AG04449 (cell line): ENCODE results near the gene NTF4.
"Not testable (repeated sequence)": the region's sequence is repeated elsewhere in the genome, so short reads cannot be mapped to it uniquely, and the experiment has no call there.

ENCODE experiments used
- CTCF ChIA-PET: fragments of 350-600 bp; formaldehyde crosslinking; extraction: SDS; loops from one replicate; lab custom pipeline; 2021; ENCODE audit warnings: antibody characterized with exemption; lab: Yijun Ruan, JAX
- POLR2A ChIA-PET: fragments of 400-600, 350-600 bp; formaldehyde crosslinking; extraction: SDS; loops from one replicate; lab custom pipeline; 2020; ENCODE audit warnings: antibody characterized with exemption, inconsistent platforms; lab: Yijun Ruan, JAX
- DNase-seq: peaks from one replicate; pipeline ENCODE4 v3.0.0-alpha.2; 2010; ENCODE audit warnings: low read depth, low spot score
- H3K4me3 ChIP-seq: 2 replicates; pipeline ENCODE4 v1.5.1; 2011; ENCODE audit warnings: low read depth, mild to moderate bottlenecking, control low read depth, low read length
- TF ChIP-seq, protein P1 (sequence below): IDR thresholded peaks from one replicate; pipeline ENCODE4 v1.5.1; 2011; ENCODE audit warnings: mild to moderate bottlenecking, moderate library complexity, low read length, control low read depth, inconsistent platforms; ENCODE audit not compliant: insufficient read depth; ENCODE audit errors: missing control alignments

NTF4 gene

DNA sequence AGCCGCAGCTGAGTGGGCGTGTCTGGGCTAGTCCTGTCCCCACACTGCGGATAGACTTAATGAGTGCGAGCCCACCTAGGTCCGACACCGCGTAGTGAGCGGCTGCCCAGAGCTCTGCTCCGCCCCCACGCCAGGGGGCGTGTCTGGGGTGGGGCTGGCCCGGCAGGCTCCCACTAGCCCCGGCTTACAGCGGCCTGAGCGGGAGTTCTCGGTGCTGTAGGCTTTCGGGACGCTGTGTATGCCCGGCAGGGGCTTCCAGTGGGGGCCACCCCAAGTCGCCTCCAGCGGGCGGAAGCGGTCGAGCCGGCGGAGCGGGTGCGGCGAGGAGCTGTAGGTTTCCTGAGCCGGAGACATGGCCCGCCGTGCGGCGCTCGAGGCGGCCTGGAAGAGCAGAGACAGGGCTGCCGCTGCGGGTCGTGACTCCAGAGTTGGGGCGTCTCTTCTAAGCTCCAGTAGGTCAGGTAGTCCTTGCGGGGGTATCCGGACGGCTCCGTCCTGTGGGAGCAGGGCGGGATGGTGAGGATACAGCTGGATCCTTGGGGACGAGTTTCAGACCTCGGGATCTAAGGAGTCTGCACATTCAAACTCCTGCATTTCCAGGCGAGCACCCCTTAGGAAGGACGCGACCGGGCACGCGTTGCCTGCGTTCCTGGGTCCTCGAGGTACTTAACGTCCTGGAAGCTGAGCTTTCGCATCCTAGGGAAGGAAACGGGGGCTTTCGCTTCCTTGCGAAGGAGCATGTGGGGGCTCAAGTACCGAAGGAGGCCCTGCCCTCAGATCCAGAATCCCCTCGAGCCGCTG is 8.3 kb downstream of the NTF4 start:
- CTCF ChIA-PET = interaction anchor here (0.7 to 4.4 kb wide), 10 partner anchors 9 to 170 kb away, joined by 3 to 26 read pairs (median 4); partner anchors contain the start of genes GYS1, KCNA7 and RUVBL2
- TF ChIP-seq, protein P1, sequence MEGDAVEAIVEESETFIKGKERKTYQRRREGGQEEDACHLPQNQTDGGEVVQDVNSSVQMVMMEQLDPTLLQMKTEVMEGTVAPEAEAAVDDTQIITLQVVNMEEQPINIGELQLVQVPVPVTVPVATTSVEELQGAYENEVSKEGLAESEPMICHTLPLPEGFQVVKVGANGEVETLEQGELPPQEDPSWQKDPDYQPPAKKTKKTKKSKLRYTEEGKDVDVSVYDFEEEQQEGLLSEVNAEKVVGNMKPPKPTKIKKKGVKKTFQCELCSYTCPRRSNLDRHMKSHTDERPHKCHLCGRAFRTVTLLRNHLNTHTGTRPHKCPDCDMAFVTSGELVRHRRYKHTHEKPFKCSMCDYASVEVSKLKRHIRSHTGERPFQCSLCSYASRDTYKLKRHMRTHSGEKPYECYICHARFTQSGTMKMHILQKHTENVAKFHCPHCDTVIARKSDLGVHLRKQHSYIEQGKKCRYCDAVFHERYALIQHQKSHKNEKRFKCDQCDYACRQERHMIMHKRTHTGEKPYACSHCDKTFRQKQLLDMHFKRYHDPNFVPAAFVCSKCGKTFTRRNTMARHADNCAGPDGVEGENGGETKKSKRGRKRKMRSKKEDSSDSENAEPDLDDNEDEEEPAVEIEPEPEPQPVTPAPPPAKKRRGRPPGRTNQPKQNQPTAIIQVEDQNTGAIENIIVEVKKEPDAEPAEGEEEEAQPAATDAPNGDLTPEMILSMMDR = peak; percentile 46
- POLR2A ChIA-PET = interaction anchor here (0.6 to 1.6 kb wide), 5 partner anchors 9 to 64 kb away, joined by 4 to 5 read pairs (median 4); partner anchors contain the start of genes GYS1 and RUVBL2
- no peak for DNase-seq
- H3K4me3 ChIP-seq = peak overlapping the region; percentile 66

GRCh38 chr19:49050376-49051033 is 14.1 kb downstream of the NTF4 start:
- H3K4me3 ChIP-seq, DNase-seq, CTCF ChIA-PET, POLR2A ChIA-PET: not testable (repeated sequence)

DNA sequence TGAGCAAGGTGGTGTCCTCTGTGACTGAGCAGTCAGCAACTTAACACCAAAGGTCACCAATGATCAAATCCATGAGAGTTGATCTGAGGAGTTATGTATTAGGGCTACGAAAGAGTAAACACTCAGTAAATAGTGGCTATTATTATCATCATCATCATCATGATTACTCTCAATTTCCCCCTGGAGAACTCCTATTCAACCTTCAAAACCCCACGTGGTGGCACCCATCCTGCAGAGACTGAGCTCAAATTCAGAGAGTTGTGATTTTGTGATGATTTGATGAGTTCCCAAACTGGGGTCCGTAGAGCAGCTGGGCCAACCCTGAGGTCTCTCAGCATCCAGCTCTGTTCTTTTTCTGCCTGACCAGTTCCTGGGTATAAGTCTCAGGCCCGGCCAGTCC is 14.8 kb downstream of the NTF4 start:
- POLR2A ChIA-PET, CTCF ChIA-PET, DNase-seq, H3K4me3 ChIP-seq: not testable (repeated sequence)

DNA sequence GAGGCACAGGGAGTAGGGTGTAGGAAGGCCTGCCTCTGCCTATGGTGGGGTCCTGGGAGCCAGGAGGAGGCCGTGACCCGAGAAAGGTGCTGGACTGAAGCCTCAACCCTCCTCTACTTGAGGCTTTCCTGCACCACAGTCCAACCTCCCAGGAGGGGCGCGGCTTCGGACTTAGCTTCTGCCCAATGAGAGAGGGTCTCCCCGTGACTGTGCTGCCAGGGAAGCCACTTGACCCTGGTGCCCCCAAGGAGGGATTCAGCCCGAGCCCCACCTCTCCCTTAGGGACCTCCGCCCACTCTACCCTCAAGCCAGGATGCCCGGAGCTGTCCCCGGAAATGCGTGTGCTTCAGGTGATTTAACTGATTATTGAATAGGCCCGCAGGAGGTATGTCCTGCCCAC is 15.6 kb downstream of the NTF4 start, which contains the start of gene CGB8:
Gene CGB8, minus strand, starts transcription at position 101 of the 400 bp plus-strand sequence. CDS start 372 bp downstream, outside the sequence.
- DNase-seq, H3K4me3 ChIP-seq, CTCF ChIA-PET, POLR2A ChIA-PET: not testable (repeated sequence)

DNA sequence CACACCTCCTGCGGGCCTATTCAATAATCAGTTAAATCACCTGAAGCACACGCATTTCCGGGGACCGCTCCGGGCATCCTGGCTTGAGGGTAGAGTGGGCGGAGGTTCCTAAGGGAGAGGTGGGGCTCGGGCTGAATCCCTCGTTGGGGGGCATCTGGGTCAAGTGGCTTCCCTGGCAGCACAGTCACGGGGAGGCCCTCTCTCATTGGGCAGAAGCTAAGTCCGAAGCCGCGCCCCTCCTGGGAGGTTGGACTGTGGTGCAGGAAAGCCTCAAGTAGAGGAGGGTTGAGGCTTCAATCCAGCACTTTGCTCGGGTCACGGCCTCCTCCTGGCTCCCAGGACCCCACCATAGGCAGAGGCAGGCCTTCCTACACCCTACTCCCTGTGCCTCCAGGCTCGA is 21.1 kb downstream of the NTF4 start, which contains the start of gene CGB5:
Gene CGB5, plus strand, starts transcription at position 301 of the 400 bp plus-strand sequence. CDS start 362 bp downstream, outside the sequence.
- CTCF ChIA-PET, H3K4me3 ChIP-seq, POLR2A ChIA-PET, DNase-seq: not testable (repeated sequence)

GRCh38 chr19:49042666-49043065 is 22.0 kb downstream of the NTF4 start:
- DNase-seq, POLR2A ChIA-PET: not testable (repeated sequence)

GRCh38 chr19:49042177-49042576 is 22.4 kb downstream of the NTF4 start:
- ChIA-PET CTCF (no interaction called here), POLR2A (no interaction called here)
- TF ChIP-seq, protein P1 = no peak
- no peak overlapping the region for H3K4me3 ChIP-seq
- no peak for DNase-seq

More at GRCh38 chr19:49042666-49043065, 22.0 kb downstream of the NTF4 start:
- H3K4me3 ChIP-seq, CTCF ChIA-PET: not testable (repeated sequence)

DNA sequence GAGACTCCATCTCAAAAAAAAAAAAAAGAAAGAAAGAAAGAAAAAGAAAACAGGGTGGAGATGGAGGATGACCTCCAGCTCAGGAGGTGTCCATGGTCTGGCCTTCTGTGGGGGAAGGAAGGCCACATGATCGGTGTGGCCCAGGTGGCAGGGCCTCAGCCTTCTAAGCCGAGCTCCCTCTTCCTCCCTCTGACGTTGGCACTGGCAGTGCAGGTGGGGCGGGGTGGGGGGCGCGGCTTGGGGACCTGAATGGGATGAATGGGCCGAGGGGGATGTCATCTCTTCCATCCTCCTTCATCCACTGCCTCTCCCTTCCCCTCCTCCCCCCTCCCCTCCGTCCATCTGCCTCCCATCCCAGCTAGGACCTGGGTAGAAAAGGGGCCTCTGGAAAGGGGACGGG is 24.9 kb downstream of the NTF4 start:
- H3K4me3 ChIP-seq, POLR2A ChIA-PET, DNase-seq: not testable (repeated sequence)
- CTCF ChIA-PET = interaction anchor here (0.7 to 1.1 kb wide), 2 partner anchors 40 to 272 kb away, joined by 3 to 4 read pairs; no protein-coding TSS in a partner anchor

GRCh38 chr19:49038557-49039276 is 25.9 kb downstream of the NTF4 start:
- CTCF ChIA-PET = interaction anchor here (0.7 to 1.2 kb wide), 2 partner anchors 50 to 271 kb away, joined by 3 read pairs; no protein-coding TSS in a partner anchor
- peak; percentile 33 for DNase-seq
- POLR2A ChIA-PET, H3K4me3 ChIP-seq: not testable (repeated sequence)

- CTCF ChIA-PET = interaction anchor here (1.2 kb wide), 1 partner anchor 49 kb away, joined by 3 read pairs; no protein-coding TSS in a partner anchor
- H3K4me3 ChIP-seq, DNase-seq, POLR2A ChIA-PET: not testable (repeated sequence)
These were observed 26.5 kb downstream of the NTF4 start for GRCh38 chr19:49038111-49038510.
